Measurements from ENCODE around the gene LCE3A. TPM values are rescaled to one million over a fixed set of nuclear protein-coding genes. Genes with fewer than 3 reads are reported as not detected.

The LCE3A gene
- polyA plus RNA-seq, 2 of the 4 experiments (the other 2 are of a cell fraction): not detected

GRCh38 chr1:152621993-152622392 lies 910 bp downstream of the LCE3A start:
- POLR2A ChIA-PET: no interaction called here

DNA sequence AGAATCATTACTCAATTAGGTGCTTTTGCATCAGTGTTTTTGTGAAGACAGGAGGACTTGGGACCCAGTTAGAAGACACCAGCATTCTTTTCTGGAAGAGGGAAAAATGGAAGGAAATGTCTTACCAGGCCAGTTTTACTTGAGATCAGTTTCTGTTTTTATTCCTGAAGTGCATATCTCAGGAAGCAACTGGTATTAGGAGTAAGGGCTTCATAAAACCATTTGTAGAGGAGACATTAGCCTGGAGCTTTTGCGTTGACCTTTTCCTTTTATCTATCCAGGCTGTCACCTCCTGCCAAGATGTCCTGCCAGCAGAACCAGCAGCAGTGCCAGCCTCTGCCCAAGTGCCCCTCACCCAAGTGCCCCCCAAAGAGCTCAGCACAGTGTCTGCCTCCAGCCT lies 9.4 kb downstream of the LCE3A start, which contains the start of gene LCE3B:
Gene LCE3B (plus strand): TSS at position 301 of the 400 bp plus-strand sequence. CDS start 0 bp downstream, at position 301.
- no peaks in the 10 kb centered on the region for H3K9me3 ChIP-seq
- WGBS (ENCODE audit: missing lambda C conversion rate): no CpG with 5 or more reads among the region's 1 CpG
- POLR2A ChIA-PET: no interaction called here
- FAIRE-seq (no peak), ATAC-seq (no peak), DNase-seq (ENCODE audit: low read depth in 1 of 2, low spot score in 1 of 2) (no peak)
- no peak within 1 kb of the TSS for H3K4me2 ChIP-seq
- TF ChIP-seq KDM5A (IDR thresholded peaks at IDR 0.05) (no peak), CBX2 (IDR thresholded peaks at IDR 0.05; ENCODE audit: borderline replicate concordance, low read depth) (no peak), GATA3 (IDR thresholded peaks at IDR 0.05; ENCODE audit: borderline replicate concordance) (no peak), CTCF (IDR thresholded peaks at IDR 0.05) (no peak), CEBPB (IDR thresholded peaks at IDR 0.05) (no peak), E2F6 (IDR thresholded peaks at IDR 0.05; ENCODE audit: borderline replicate concordance, low read depth) (no peak), FOXS1 (CRISPR knock-in tag; IDR thresholded peaks at IDR 0.05) (no peak), NPAS2 (CRISPR knock-in tag; IDR thresholded peaks at IDR 0.05; ENCODE audit: borderline replicate concordance) (no peak), POLR2A (IDR thresholded peaks at IDR 0.05; ENCODE audit: low read length) (no peak), FOSL2 (IDR thresholded peaks at IDR 0.05) (no peak), FOSL2 (CRISPR knock-in tag; IDR thresholded peaks at IDR 0.05) (no peak), HDAC2 (IDR thresholded peaks at IDR 0.05) (no peak), MAFK (IDR thresholded peaks at IDR 0.05; ENCODE audit: partially characterized antibody) (no peak), ZSCAN20 (CRISPR knock-in tag; IDR thresholded peaks at IDR 0.05) (no peak), EHF (CRISPR knock-in tag; IDR thresholded peaks at IDR 0.05) (no peak)
- H3K4me1 ChIP-seq: no peaks in the 10 kb centered on the region
- CTCF ChIA-PET: no interaction called here
- no peak within 1 kb of the TSS for H3K27ac ChIP-seq
- H3K4me3 ChIP-seq: no peak within 1 kb of the TSS

More at GRCh38 chr1:152621993-152622392, 910 bp downstream of the LCE3A start:
- H3K27ac ChIP-seq: no peak overlapping the region
- no peak for DNase-seq (ENCODE audit: low read depth in 1 of 2, low spot score in 1 of 2)
- no peaks in the 10 kb centered on the region for H3K4me1 ChIP-seq
- TF ChIP-seq, protein P1, sequence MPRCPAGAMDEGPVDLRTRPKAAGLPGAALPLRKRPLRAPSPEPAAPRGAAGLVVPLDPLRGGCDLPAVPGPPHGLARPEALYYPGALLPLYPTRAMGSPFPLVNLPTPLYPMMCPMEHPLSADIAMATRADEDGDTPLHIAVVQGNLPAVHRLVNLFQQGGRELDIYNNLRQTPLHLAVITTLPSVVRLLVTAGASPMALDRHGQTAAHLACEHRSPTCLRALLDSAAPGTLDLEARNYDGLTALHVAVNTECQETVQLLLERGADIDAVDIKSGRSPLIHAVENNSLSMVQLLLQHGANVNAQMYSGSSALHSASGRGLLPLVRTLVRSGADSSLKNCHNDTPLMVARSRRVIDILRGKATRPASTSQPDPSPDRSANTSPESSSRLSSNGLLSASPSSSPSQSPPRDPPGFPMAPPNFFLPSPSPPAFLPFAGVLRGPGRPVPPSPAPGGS (IDR thresholded peaks at IDR 0.05): no peak
- TF ChIP-seq USF2 (IDR thresholded peaks at IDR 0.05): no peak
- TF ChIP-seq RAD21 (conservative IDR thresholded peaks at IDR 0.05 in 1 of 2, IDR thresholded peaks at IDR 0.05 in 1 of 2): no peak
- TF ChIP-seq MYC (IDR thresholded peaks at IDR 0.05; ENCODE audit: borderline replicate concordance, low read length): no peak
- TF ChIP-seq TP53 (CRISPR knock-in tag; IDR thresholded peaks at IDR 0.05): no peak
- TF ChIP-seq EHMT2 (IDR thresholded peaks at IDR 0.05; ENCODE audit: low read depth): no peak
- no peak for TF ChIP-seq FOXS1 (CRISPR knock-in tag; IDR thresholded peaks at IDR 0.05)
- no peak for TF ChIP-seq HOXB5 (CRISPR knock-in tag; IDR thresholded peaks at IDR 0.05)
- TF ChIP-seq CHD2 (IDR thresholded peaks at IDR 0.05; ENCODE audit: low read length, partially characterized antibody): no peak
- no peak for TF ChIP-seq ZSCAN20 (CRISPR knock-in tag; IDR thresholded peaks at IDR 0.05)
- TF ChIP-seq, protein P2, sequence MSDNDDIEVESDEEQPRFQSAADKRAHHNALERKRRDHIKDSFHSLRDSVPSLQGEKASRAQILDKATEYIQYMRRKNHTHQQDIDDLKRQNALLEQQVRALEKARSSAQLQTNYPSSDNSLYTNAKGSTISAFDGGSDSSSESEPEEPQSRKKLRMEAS (IDR thresholded peaks at IDR 0.05): no peak
- TF ChIP-seq REST (IDR thresholded peaks at IDR 0.05): no peak
- H3K4me2 ChIP-seq: no peak overlapping the region
- CTCF ChIA-PET: interaction anchor here (1.5 kb wide), 1 partner anchor 42 kb away, joined by 3 read pairs; the partner anchor contains the start of gene LCE3D
- no peak overlapping the region for H3K4me3 ChIP-seq
- no peaks in the 10 kb centered on the region for H3K9me3 ChIP-seq
- no peak for FAIRE-seq
- WGBS (ENCODE audit: missing lambda C conversion rate): 41% methylated on average over 3 of the region's 3 CpGs
- no peak for ATAC-seq
